GM19043 (cell line): ENCODE measurements around the gene OXA1L.
"Not testable (repeated sequence)": the region's sequence is repeated elsewhere in the genome, so short reads cannot be mapped to it uniquely, and the experiment has no call there.

Experiments used
- ATAC-seq: cut with Tn5 transposase; IDR thresholded peaks from one replicate; pipeline ENCODE4 v1.9.1; 2021; ENCODE audit warnings: low read depth; ENCODE audit not compliant: unreplicated experiment

The OXA1L gene

DNA sequence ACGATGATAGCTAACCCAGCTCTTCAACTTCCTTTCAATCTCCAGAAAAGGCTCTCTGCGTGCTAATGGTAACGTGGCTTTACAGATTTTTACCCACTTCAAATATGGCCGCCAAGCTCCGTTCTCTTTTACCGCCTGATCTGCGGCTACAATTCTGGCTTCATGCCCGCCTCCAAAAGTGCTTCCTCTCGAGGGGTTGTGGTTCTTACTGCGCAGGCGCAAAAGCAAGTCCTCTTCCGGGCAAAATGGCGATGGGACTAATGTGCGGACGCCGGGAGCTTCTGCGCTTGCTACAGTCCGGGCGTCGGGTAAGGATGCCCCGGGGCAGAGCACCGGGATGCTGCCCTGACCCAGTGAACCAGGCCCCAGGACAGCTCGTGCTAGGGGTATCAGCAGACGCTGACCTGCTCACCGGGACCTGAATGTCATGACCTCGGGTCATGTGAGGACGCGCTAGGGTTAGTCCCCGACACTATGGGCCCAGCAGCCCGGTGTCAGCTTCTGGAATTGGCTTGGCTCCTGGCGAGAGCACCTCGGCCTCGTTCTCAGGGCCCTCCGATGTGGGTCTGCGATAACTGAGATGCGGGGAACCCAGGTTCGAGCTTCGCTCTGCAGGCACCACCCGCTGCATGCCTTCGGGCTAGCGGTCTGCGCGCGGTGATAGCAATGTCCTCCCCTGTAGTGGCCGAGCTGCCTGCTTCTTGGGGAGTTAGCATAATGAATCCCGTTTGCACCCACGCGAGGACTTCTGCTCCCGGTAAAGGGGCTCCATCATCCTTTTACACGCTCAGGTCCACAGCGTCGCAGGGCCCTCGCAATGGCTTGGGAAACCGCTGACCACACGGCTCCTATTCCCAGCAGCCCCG is at the start of gene OXA1L:
TSS of gene OXA1L (plus strand) at position 232 of the 866 bp plus-strand sequence. CDS start at position 246, 14 bp downstream.
- ATAC-seq = peak; percentile 89

DNA sequence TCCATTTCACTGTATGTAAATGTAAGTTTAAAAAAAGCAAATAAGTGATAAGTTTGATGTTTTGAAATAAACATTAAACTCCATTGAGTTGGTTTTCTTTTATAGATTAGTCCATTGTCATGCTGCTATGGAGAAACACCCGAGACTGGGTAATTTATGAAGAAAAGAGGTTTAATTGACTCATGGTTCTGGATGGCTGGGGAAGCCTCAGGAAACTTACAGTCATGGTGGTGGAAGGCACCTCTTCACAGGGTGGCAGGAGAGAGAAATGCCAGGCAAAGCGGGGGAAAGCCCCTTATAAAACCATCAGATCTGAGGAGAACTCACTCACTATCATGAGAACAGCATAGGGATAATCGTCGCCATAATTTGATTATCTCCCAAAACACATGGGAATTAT is 48.4 kb upstream of the OXA1L start:
- no peak for ATAC-seq

DNA sequence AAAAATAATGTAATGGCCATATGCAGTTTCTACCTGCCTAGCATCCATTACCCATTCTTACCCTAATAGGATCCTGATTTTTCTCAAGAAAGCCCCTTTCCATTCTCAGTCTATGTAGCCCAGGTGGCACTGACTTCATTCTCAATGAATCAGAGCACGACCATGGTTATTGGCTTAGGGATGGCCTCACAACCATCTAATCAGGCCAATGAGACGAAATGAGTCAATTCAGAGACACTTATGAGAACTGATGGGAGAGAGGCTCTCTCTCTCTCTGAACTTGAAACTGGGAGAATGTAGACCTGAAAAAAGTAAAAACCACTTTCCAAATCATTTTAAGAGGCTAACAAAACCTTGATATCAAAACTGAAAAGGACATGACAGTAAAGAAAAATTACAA is 45.3 kb upstream of the OXA1L start:
- no peak for ATAC-seq

DNA sequence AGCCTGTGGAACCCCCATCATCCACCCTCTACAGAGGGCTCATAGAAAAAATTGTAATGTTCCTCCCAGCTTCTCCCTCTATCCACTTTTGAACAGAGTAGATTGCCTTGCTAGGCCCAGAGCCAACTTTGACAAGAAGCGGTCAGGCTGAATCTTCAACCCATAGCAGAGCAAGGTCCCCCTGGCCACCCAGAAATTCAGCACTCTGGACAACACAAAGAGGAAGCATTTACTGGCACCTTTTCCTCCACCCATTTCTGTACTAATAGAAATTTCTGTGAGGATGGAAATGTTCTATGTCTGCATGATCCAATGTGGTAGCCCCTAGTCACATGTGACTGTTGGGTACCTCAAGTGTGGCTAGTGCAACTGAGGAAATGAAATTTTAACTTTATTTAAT is 42.7 kb upstream of the OXA1L start:
- ATAC-seq = no peak

DNA sequence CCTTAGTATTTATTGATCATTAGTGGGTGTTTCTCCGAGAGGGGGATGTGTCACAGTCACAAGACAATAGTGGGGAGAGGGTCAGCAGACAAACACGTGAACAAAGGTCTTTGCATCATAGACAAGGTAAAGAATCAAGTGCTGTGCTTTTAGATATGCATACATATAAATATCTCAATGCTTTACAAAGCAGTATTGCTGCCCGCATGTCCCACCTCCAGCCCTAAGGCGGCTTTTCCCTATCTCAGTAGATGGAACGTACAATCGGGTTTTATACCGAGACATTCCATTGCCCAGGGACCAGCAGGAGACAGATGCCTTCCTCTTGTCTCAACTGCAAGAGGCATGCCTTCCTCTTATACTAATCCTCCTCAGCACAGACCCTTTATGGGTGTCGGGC is 41.6 kb upstream of the OXA1L start:
- not testable (repeated sequence) for ATAC-seq

DNA sequence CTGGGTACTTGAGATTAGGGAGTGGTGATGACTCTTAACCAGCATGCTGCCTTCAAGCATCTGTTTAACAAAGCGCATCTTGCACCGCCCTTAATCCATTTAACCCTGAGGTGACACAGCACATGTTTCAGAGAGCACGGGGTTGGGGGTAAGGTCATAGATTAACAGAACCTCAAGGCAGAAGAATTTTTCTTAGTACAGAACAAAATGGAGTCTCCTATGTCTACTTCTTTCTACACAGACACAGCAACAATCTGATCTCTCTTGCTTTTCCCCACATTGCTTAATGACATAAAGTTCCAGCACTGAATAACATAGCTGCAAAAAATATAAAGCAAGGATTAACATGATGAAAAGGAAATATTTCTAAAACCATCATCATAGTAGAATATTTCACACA is 41.1 kb upstream of the OXA1L start:
- not testable (repeated sequence) for ATAC-seq

DNA sequence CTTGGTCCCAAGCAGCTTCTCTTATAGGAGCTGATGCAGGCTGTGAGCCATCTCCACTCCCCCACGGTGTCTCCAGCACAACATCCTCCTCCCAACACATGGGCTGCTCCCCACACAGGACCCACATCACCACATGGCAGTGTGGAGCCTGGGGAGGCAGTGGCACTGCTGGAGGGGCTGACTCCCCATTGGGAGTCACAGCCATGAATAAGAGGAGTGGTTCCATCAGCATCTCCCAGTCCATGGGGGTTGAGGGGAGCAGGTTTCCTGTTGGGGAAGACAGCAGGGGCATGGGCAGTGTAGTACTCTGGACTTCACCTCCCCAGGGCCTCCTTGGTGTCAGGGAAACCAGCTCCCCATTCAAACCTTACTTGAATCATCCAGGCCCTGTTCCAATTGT is 40.5 kb upstream of the OXA1L start:
- no peak for ATAC-seq

DNA sequence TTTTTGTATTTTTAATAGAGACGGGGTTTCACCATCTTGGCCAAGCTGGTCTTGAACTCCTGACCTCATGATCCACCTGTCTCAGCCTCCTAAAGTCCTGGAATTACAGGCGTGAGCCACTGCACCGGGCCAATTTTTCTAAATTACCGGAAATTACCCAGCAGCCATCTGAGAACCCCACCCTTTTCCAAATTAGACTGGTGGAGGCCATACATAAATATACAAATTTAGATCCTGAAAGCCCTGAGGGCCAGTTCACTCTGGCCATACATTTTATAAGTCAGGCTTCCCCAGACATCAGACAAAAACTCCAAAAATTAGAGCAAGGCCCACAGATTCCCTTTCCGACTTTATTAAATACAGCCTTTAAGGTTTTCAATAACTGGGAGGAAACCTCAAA is 34.4 kb upstream of the OXA1L start:
- not testable (repeated sequence) for ATAC-seq

DNA sequence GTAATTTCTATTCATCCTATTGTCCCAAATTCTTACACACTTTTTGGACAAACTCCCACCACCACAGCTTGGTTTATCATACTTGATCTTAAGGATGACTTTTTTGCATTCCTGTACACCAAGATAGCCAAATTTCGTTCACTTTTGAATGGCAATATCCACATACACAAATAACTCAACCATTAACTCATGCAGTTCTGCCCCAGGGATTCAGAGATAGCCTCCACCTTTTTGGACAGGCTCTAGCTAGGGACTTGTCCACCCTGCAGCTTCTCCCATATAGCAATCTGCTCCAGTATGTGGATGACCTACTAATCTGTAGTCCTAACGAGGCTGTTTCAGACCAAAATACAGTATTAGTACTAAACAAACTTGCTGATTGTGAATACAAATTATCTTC is 32.7 kb upstream of the OXA1L start:
- ATAC-seq = no peak

DNA sequence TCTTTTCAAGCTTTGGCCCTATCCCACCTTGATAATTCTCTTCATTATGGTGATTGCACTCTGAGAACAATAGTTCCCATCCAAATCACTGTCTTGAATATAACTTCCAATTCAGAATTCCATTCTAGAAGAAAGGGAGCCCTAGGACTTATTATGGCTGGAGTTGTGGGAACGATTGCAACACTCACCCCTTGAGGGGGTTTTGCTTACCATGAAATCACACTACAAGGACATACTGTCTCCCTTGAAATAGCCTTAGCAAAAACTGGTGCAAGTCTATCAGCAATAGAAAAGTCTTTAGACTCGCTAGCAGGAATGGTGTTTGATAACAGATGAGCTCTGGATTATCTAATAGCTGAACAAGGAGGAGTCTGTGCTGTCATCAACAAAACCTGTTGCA is 31.4 kb upstream of the OXA1L start:
- ATAC-seq = no peak

DNA sequence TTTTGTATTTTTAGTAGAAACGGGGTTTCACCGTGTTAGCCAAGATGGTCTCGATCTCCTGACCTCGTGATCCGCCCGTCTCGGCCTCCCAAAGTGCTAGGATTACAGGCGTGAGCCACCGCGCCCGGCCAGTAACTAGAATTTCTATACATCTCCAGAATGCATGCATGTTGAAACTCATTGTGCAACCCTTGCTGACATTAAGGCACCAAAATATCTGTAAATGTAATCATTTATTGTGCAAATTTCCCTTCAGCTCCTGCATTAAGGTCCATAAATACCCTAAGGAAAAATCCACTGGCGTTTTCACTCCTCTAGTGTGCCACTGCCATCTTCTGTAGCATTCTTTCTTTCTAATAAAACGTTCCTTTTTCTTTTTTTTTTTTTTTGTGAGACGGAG is 30.1 kb upstream of the OXA1L start:
- not testable (repeated sequence) for ATAC-seq

DNA sequence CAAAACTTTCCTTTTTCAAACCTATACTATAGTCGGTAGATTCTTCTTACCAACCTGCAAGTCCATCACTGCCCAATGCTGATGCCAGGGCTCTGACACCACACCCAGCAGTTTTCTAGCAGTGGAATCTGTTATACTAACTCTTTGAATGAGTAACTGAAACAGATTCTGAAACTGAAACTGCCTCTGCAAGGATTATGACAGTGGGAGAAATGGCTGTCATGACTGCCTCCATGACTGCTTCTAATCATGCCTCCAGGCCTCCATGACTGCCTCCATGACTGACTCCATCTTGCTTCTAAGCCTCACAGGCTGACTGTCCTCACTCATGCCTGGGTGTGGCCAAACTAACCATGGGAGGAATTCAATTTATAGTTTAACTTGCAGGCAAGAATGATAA is 29.4 kb upstream of the OXA1L start:
- no peak for ATAC-seq

DNA sequence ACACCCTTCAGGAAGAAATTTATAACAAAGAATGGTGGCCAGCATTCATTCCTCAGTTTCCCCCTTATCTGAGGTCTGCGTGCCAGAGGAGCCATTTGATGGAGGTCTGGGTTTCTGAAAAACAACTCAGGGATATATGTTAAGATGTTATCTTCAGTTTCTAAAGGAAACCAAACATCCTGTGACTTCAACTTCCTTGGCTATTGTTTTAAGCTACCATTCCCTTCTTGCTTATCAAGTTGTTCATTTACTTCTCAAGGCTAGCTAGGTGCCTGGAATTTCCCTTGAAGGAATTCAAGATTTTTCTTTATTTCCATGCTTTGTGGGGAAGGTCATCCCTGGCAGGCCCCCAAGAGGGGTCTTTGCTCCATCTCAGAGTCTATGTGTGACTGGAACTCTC is 27.1 kb upstream of the OXA1L start:
- no peak for ATAC-seq

DNA sequence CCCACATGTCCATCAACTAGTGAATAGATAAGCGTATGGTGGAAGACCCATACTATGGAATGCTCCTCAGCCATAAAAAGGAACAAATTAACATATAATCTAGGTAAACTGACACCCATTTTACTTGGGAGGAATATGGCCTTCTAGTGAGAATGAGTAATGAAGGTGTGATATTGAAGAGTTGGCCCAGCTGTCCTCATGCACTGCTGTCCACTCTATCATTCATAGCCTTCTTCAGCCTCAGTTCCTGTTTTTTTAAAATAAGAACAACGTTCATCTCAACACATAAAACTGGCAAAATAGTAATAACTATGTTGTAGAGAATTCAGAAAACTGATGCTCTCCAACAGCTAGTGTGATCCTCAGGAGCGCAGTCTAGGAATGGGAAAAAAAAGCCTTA is 26.5 kb upstream of the OXA1L start:
- ATAC-seq = no peak

DNA sequence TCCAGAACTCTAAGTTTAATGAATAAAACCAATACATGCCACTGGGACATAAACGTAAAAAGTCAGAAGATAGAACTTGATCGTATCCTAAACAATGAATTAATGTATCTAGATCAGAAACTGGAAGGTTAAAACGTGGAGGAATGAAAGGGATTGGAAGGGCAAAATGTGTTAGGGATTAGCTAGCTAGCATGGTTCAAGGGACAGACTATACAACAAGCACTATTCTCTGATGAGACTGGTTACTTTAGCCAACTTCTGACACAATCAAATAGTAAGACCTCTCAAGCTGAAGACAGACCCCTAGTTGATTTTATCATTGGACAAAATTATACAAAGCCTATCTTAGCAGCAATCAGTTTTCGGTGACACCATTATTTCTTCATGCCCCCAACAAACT is 18.7 kb upstream of the OXA1L start:
- no peak for ATAC-seq

DNA sequence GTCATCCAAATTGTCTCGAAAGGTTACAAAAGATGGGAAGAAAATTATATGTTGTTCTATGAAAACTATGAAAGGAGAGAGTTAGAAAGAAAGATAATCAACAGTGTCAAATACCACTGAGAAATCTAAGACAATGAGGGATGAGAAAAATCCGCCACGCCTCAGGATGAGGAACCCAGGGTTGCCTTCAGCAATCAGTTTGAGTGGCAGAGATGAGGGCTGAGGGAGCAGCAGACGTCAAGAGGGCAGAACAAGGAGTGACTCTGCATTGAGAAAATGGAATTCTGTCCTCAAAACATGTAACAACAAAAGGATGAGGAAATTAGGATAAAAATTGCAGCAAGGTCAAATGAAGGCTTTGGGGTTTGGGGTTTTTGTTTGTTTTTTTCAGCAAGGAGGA is 18.3 kb upstream of the OXA1L start:
- no peak for ATAC-seq

DNA sequence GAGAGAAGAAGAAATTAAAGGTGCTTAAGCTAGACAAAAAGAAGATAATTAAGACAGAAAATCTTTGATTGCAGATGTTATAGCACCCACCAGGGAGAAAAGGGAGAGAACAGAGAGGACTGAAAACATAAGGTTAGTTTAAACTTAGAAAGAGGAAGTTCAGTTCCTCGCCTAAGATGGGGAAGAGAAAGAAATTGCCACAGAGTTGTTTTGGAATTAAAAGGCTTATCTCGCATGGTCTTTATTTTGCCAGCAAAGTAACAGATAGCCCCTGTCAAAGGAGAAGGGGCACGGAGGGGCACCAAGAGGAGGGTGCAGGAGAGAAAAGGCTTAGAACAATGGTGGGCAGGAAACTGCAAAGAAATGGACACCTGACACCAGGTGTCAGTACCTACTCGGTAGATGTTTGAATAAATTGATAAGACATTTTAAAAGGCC is 17.8 kb upstream of the OXA1L start:
- ATAC-seq = no peak

DNA sequence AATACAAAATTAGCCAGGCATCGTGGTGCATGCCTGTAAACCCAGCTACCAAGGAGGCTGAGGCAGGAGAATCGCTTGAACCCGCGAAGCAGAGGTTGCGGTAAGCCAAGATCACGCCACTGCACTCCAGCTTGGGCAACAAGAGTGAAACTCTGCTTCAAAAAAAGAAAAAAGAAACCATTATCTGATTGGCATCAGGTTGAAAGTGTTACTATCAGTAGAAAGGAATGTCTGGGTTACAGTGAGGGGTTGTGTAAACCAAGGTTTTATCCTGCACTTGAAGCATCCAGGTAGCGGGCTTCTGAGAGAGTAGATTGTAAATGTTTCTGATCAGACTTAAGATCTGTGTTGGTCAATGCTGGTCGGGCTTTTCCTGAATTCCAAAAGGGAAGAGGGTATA is 14.1 kb upstream of the OXA1L start:
- ATAC-seq = no peak

DNA sequence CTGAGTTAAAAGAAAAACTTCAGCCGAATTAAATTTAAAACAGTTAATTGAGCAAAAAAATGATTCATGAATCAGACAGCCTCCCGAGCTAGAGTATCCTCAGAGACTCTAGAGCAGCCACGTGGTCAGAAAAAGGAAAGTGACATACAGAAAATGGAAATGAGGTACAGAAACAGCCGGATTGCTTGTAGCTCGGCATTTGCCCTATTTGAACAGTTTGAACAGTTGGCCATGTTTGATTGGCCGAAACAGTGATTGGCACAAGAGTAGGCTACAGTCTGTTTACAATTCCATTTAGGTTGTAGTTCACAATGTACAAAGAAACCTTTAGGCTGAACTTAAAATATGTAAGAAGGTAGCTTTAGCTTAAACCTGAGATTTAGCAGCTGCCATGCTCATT is 12.9 kb upstream of the OXA1L start:
- no peak for ATAC-seq

DNA sequence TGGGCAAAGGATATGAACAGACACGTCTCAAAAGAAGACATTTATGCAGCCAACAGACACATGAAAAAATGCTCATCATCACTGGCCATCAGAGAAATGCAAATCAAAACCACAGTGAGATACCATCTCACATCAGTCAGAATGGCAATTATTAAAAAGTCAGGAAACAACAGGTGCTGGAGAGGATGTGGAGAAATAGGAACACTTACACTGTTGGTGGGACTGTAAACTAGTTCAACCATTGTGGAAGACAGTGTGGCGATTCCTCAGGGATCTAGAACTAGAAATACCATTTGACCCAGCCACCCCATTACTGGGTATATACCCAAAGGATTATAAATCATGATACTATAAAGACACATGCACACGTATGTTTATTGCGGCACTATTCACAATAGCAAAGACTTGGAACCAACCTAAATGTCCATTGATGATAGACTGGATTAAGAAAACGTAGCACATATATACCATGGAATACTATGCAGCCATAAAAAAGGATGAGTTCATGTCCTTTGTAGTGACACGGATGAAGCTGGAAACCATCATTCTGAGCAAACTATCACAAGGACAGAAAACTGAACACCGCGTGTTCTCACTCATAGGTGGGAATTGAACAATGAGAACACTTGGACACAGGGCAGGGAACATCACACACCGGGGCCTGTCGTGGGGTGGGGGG is 8.4 kb upstream of the OXA1L start:
- ATAC-seq = not testable (repeated sequence)

DNA sequence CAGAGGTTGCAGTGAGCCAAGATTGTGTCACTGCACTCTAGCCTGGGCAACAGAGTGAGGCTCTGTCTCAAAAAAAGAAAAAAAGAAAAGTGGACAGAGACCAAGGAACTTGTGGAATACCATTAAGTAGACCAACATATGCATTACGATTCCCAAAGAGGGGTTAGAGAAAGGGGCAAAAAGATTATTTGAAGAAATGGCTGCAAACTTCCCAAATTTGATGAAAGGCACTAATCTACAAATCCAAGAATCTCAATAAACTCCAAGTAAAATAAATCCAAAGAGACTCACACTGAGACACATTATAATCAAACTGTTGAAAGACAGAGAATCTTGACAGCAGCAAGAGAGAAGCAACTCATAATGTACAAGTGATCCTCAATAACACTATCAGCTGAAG is 4.8 kb upstream of the OXA1L start:
- ATAC-seq = no peak

DNA sequence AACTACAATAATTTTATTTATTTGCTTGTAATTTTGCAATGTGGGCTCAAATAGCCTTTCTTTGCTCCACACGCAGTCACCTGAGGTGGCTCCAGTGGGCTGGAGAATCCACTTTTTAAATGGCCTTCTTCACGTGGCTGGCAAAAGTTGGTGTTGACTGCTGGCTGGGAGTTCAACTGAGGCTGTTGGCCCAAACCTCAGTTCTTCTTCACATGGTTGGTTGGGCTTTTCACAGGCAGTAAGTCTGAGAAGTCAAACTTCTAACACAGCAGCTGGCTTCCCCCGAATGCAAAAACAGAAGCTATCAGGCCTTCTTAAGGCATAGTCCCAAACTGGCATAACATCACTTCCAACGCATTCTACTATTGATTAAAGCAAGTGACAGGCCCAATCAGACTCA is 2.1 kb upstream of the OXA1L start:
- no peak for ATAC-seq
